Liver (tissue), 3 donors: ENCODE measurements around the gene VIM.

Experiments used
- ATF3 ChIP-seq: IDR thresholded peaks from 2 replicates; pipeline ENCODE4 v1.6.1; 2016; ENCODE audit warnings: antibody characterized with exemption
- CTCF ChIP-seq: fragments of 150-350 bp; IDR thresholded peaks from 2 replicates; pipeline ENCODE4 v1.5.1; 2017; ENCODE audit warnings: improper control_type of control experiment, low read depth, low read length; ENCODE audit not compliant: missing input control
- GABPA ChIP-seq, 2 donors: IDR thresholded peaks in 1 of 2; conservative IDR thresholded peaks in 1 of 2; 2 replicates each; pipeline ENCODE4 v1.6.1; 2016; ENCODE audit warnings: antibody characterized with exemption in 2 of 2, mild to moderate bottlenecking in 1 of 2, moderate library complexity in 1 of 2
- JUND ChIP-seq, 2 donors: IDR thresholded peaks; 2 replicates each; pipeline ENCODE4 v1.6.1; 2016; ENCODE audit warnings: antibody characterized with exemption in 2 of 2
- REST ChIP-seq: IDR thresholded peaks from 2 replicates; pipeline ENCODE4 v1.6.1; 2016; ENCODE audit warnings: antibody characterized with exemption, mild to moderate bottlenecking
- RXRA ChIP-seq, 2 donors: IDR thresholded peaks; 2 replicates each; pipeline ENCODE4 v1.6.1; 2017 to 2018; ENCODE audit warnings: antibody characterized with exemption in 2 of 2, mild to moderate bottlenecking in 1 of 2
- SP1 ChIP-seq: IDR thresholded peaks from 2 replicates; pipeline ENCODE4 v1.6.1; 2018; ENCODE audit warnings: antibody characterized with exemption, mild to moderate bottlenecking
- YY1 ChIP-seq: IDR thresholded peaks from 2 replicates; pipeline ENCODE4 v1.6.1; 2016; ENCODE audit warnings: antibody characterized with exemption, mild to moderate bottlenecking
- donor health status: healthy.
- donor health status: healthy.

- TF ChIP-seq YY1 (no peak), CTCF (no peak), REST (no peak), RXRA (IDR thresholded peaks at IDR 0.05) (no peak), SP1 (no peak), GABPA (IDR thresholded peaks at IDR 0.05 in 1 of 2, conservative IDR thresholded peaks at IDR 0.05 in 1 of 2) (no peak), ATF3 (no peak), JUND (IDR thresholded peaks at IDR 0.05) (no peak)
Observed at GRCh38 chr10:17229016-17229716, 1.1 kb downstream of the VIM start.
